ENCODE measurements around the gene SENP5.

The SENP5 gene

GRCh38 chr3:196886144-196886543 is 18.4 kb downstream of the SENP5 start:
- no peak for DNase-seq

DNA sequence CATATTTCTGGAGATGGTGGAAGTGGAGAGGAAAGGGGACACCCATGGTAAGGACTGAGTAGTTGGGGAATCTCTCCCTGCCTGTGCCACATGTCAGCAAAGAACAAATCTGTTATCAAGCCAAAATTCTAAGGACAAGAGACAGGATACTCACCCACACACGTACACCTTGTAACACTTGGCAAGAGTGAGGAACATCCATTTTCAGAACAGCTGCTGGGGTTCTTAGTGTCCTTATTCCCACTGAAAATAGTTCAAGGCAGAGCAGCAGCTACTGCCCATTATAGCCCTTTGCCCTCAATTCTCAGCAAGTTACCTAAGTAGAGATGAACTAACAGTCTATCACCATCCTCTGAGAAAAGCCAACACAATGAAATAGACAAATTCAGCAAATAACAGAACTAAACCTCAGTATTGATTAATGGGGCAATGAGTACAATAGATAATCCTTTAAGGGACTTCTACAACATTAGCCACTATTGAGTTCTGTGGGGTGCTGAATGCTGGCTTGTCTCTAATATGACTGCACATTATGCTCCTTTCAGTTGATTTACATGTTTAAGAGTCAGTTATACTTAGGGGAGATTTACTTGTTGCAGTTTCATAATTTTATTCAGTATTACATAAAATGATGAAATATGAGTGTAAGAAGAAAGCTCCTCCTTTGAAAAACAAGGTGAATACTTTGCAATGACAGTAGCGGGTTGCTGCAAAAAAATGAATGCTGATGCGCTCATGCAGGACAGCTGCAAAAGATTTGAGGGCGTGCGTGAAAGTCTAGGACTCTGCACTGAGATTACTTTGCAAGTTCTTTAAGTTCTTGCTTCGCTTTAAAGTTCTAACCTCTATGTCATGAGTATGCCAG is 22.4 kb downstream of the SENP5 start:
- no peak for DNase-seq

DNA sequence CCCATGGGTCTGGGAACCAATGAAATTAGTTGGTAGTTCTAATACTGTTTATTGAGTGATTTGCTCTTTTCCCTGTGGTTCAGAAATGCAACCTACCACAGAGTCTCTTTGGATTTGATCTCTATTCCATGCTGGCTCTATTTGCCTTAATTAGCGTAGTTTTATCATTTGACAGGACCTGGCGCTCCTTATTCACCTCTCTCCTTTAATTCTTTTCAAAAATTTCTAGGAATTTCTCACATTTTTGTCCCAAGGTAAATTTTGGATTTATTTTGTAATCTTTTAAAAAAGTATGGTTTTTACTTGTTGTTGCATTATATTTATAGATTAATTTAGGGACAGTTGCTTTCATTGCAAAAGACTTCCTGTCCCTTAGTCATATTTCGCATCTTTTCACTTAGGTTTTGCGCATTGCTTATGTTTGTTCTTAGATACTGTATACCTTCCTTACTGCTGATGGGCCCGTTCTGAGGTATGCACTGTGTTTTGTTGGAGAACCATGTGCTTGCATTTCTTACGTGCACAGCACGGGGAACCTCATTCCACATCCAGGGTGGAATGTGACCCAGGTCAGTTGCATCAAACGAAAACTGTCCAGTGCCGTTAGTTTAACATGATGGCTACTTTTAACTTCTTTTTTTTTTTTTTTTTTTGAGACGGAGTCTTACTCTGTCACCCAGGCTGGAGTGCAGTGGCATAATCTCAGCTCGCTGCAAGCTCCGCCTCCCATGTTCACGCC is 27.0 kb downstream of the SENP5 start:
- DNase-seq = no peak

- no peak for DNase-seq
Measured at GRCh38 chr3:196896229-196896628, 28.5 kb downstream of the SENP5 start.

GRCh38 chr3:196901768-196902167 is 34.0 kb downstream of the SENP5 start:
- no peak for DNase-seq

GRCh38 chr3:196902296-196902695 is 34.6 kb downstream of the SENP5 start:
- no peak for DNase-seq

DNA sequence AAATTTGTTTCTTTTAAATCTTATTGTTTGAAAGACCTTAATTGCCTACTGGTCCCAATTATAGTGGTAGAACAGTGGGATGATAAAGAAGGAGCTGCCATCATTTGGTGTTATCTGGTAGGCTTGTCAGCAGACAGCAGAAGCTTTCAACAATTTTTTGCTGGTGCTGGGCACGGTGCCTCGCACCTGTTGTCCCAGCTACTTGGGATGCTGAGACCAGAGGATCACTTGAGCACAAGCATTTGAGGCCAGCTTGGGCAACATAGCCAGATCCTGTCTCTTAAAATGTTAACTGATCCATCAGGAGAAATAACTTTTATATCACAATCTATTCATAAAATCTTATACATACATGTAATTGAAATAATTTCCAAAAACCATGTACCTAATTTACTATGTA is 36.0 kb downstream of the SENP5 start:
- no peak for DNase-seq

GRCh38 chr3:196914866-196915265 is 47.1 kb downstream of the SENP5 start:
- DNase-seq = no peak

- no peak for DNase-seq
Measured at GRCh38 chr3:196915375-196915774, 47.7 kb downstream of the SENP5 start.

- DNase-seq = no peak
Measured at GRCh38 chr3:196916221-196916620, 48.5 kb downstream of the SENP5 start.

GRCh38 chr3:196916995-196917394 is 49.3 kb downstream of the SENP5 start:
- no peak for DNase-seq

DNA sequence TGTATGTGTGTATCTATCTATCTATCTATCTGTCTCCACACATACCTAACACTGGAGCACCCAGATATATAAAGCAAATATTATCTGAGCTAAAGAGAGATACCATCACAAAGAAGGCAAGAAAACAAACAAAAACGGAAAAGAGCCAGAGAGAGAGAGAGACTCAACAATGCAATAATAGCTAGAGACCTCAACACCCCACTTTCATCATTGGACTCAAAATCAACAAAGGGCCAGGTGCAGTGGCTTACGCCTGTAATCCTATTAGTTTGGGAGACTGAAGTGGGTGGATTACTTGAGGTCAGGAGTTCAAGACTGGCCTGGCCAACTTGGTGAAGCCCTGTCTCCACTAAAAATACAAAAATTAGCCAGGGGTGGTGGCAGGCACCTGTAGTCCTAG is 51.2 kb downstream of the SENP5 start:
- DNase-seq = no peak

GRCh38 chr3:196920733-196921132 is 53.0 kb downstream of the SENP5 start:
- no peak for DNase-seq

DNA sequence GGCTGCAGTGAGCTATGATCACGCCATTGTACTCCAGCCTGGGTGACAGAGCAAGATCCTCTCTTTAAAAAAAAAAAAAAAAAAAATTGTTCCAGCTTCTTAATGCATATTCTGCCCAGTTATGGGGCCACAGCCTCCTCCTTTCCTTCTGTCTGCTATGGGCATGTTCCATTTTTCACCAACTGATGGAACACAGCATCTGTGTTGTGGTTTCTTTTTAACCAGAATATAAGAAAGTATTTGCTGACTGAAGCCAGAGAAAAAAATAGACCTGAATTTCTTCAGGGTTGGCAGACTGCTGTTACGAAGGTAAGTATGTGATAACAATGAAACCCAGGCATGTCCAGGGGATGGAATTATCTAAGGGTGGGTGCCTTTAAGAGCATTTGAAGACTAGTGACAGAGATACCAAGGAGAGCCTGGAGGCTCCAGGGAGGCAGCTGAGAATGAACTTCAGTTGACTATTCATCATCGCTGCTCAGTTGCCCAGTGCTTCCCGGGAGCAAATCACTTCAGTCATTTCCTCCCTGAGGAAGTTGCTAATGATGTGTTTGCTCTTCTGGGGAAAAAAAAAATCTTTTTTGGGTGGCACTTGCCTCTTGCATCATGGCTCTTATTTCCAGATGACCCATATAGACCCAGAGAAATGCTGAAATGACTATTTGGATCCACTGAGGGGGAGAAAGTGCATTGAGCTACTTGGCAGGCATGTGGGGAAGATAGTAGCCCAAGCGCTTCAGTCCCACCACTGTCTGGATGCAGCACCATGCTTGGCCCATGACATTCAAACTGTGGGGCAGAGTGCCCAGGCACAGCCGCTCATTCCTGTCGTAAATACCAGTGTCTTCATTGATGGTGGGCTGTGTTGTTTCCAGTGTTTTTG is 60.1 kb downstream of the SENP5 start:
- DNase-seq = no peak

- no peak for DNase-seq
Measured at GRCh38 chr3:196931157-196931556, 63.4 kb downstream of the SENP5 start.

- no peak for DNase-seq
Measured at GRCh38 chr3:196931828-196932587, 64.3 kb downstream of the SENP5 start.

- DNase-seq = no peak
Measured at GRCh38 chr3:196932600-196932999, 64.9 kb downstream of the SENP5 start.

- DNase-seq = no peak
Measured at GRCh38 chr3:196936288-196936687, 68.6 kb downstream of the SENP5 start.

DNA sequence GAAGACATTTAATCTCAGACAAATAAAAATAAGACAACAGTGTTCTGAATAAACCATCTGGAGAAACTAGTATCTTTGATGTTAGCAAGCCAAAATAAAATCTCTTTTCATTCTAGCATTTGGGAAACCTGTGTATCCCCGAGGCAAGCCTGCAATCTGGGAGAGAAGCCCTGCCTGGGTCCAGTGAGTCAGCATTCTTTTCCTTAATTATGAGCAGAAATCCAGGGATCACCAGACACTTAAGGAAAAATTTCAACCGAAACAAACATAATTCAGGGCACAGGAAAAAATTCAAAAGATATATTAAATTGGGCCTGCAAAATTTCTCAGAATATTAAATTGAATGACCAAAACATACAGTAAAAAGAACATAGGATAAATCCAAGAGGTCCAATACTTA is 70.4 kb downstream of the SENP5 start:
- no peak for DNase-seq

DNA sequence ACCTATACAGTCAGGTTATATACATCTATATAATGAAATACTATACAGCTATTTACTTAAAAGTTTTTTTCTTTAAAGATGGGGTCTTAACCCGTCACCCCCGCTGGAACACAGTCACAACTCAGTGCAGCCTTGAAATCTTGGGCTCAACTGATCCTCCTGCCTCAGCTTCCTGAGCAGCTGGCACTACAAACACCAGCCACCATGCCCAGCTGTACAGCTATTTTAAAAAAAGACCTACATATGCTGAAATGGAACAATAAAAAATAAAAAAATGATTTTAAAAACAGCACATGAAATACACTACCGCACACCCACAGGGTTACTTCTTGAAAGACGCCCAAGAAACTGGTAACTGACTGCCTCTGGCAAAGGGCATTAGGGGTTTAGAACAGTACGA is 70.9 kb downstream of the SENP5 start:
- no peak for DNase-seq

DNA sequence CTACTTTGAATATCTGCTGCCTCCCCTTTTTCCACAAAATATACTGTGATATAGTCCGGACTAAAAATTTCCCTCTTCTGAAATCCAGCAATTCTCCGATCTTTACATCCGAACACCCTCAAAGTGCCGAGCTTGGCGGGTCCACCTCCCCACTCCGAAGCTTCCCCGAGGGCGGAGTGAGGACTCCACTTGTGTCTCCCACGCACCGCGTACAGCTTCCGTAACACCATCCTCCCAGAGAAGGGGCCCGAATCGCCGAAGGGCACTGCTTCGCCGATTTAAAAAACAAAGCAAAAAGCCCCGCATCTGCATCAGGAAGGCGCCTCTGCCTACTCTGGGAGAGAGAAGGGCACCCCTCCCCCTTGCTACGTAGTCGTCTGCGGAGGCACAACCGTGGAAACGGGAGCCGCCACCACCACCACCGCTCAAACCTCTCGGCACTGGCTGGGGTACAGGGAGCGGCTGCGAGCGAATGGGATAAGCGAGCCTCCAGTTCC is 74.1 kb downstream of the SENP5 start:
- DNase-seq = peak; percentile 28

- DNase-seq = peak; percentile 98
Measured at GRCh38 chr3:196942226-196942914, 74.7 kb downstream of the SENP5 start, which contains the start of gene NCBP2. NCBP2 (minus strand) TSS chr3:196942528; CDS start chr3:196942503, 25 bp downstream.

Measured in HCEC 1CT (cell line).